ENCODE results near the gene PGAM2.

The PGAM2 gene

GRCh38 chr7:44063894-44064651, 1.3 kb downstream of the PGAM2 start:
- no peak for DNase-seq

- DNase-seq, result no peak
These were observed 1.8 kb downstream of the PGAM2 start for GRCh38 chr7:44063547-44063893.

GRCh38 chr7:44062903-44063295, 2.5 kb downstream of the PGAM2 start:
- no peak for DNase-seq

- DNase-seq, result no peak
These were observed 3.0 kb downstream of the PGAM2 start for GRCh38 chr7:44062180-44062902.

GRCh38 chr7:44061645-44062179, 3.7 kb downstream of the PGAM2 start:
- DNase-seq, result no peak

DNA sequence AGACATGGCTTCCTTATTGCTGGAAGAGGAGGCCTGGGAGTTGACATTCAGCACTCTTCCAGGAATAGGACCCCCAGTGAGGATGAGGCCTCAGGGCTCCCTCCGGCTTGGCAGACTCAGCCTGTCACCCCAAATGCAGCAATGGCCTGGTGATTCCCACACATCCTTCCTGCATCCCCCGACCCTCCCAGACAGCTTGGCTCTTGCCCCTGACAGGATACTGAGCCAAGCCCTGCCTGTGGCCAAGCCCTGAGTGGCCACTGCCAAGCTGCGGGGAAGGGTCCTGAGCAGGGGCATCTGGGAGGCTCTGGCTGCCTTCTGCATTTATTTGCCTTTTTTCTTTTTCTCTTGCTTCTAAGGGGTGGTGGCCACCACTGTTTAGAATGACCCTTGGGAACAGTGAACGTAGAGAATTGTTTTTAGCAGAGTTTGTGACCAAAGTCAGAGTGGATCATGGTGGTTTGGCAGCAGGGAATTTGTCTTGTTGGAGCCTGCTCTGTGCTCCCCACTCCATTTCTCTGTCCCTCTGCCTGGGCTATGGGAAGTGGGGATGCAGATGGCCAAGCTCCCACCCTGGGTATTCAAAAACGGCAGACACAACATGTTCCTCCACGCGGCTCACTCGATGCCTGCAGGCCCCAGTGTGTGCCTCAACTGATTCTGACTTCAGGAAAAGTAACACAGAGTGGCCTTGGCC, 4.3 kb downstream of the PGAM2 start:
- DNase-seq, result no peak

DNA sequence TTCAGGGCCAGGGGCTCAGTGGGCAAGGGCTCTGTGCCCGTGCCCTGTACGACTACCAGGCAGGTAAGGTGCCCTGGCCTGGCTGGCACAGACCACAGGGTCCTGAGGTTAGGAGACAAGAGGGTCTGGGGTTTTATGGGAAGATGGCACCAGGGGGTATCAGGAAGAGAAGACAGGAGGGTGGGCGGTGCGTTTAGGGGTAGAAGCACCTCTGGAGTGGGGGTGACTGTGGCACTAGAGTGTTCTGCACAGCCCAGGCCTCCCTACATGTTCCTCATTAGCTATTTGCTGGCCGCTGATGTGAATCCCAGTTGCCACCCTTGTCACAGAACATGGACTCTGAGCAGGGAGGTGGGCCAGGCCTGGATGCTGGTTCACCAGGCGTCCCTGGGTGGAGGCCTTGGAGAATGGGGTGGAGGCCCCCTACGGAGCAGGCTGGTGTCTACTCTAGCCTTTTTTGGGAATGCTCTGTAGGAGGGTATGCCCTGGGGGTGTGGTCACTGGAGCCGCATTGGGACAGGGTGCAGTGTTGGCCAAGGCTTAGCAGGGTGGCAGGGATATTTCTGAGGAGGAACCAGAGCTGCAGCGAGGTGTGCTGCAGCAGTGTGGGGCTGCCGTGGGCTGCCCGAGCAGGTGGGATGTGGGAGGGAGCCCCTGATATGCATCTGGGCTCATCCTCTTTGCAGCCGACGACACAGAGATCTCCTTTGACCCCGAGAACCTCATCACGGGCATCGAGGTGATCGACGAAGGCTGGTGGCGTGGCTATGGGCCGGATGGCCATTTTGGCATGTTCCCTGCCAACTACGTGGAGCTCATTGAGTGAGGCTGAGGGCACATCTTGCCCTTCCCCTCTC, 5.0 kb downstream of the PGAM2 start:
- DNase-seq, result no peak

GRCh38 chr7:44059219-44060090, 5.9 kb downstream of the PGAM2 start:
- DNase-seq, result no peak

DNA sequence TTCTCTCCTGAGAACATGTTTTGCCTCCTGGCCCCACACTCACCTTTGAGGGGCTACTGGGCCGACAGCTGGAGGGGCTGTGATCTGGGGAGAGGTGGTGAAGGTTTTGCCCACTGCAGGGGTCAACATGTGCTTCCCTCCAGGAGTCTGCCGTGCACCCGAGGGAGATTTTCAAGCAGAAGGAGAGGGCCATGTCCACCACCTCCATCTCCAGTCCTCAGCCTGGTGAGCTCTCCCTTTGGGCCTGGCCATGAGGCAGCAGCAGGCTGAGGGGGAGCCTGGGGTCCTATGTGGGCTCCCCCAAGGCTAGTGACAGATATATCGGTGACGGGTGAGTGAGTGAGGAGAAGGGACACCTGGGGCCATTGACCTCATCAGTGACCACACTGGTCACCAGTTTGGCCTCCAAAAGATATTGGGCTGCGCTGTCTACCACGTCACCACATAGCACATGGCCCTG, 6.6 kb downstream of the PGAM2 start:
- DNase-seq, result no peak

DNA sequence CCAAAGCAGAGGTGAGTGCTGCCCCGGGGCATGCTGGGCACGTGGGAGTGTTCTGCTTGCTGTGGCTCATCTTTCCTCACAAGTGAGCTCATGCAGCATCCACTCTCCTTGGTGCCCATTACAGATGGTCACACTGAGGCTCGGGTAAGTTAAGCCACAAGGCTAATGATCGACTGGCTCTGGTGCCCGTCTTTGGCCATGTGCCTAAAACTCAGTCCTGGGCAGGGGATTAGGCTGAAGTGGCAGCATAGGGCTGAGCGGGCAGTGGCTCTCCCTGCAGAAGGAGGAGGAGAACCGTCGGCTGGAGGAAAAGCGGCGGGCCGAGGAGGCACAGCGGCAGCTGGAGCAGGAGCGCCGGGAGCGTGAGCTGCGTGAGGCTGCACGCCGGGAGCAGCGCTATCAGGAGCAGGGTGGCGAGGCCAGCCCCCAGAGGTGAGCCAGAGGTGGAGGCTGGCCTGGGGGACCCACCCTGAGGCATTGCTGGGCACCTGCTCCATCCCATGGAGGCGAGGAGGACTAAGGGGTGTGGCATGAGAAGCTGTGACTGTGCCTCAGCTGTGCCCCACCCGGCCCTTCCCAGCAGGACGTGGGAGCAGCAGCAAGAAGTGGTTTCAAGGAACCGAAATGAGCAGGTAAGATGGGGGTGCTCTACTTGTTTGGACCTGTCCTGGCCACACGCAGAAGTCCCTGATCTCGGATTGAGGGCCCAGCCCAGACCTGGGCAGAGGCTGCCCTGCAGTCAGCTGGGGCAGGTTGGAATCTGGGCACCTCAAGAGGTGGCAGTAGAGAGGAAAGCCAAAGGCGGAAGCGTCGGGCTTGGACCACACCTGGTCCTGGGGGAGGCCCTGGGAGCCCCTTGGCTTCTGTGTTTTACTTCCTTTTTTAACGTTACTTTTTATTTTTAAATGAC, 7.3 kb downstream of the PGAM2 start:
- no peak for DNase-seq

- DNase-seq, result no peak
These were observed 8.1 kb downstream of the PGAM2 start for GRCh38 chr7:44057181-44057848.

DNA sequence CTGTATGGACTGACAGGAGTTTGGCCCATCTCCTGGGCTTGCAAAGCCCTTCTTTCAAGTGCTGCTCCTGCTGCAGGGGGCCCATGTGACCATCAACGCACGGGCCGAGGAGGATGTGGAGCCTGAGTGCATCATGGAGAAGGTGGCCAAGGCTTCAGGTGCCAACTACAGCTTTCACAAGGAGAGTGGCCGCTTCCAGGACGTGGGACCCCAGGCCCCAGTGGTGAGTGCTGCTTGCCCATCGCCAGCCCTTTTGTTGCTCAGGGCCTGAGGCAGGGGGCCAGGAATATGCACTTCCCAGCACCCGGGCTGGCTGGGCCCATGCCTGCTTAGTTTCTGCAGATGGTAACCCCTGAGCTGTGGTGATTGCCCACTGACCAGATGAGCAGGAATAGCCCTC, 8.7 kb downstream of the PGAM2 start:
- no peak for DNase-seq

GRCh38 chr7:44052771-44053365, 12.5 kb downstream of the PGAM2 start:
- no peak for DNase-seq

GRCh38 chr7:44051611-44052220, 13.7 kb downstream of the PGAM2 start:
- DNase-seq, result no peak

DNA sequence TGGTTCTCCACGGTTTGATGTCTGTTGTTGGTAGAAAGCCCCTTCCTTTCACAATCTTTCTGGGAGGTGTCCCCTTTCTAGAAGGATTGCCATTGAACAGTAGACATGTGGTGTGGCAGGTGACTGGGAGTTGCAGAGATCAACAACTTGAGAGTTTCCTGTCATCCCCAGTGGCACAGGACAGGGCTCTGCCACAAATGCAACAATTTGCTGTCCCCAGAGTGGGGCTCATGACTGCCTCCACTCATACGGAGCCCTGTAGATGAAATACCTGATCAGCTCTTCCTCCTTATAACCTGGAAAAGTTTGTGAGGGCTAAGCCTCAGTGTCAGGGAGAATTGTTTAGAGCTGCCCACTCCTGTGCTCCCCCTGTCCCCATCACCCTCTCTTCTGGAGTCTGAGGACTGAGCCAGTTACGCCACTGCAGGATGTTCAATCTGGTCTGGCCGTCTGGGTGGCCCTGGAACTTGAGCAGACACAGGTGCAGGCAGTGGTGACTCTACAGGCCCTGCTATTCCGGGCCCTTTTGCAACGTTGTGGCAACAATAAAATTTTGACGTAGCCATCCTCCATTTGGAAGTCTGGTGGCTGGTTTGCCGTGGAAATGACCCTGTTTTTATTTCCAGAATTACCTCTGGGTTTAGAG, 14.3 kb downstream of the PGAM2 start:
- DNase-seq, result no peak

GRCh38 chr7:44050121-44050914, 15.0 kb downstream of the PGAM2 start:
- no peak for DNase-seq

DNA sequence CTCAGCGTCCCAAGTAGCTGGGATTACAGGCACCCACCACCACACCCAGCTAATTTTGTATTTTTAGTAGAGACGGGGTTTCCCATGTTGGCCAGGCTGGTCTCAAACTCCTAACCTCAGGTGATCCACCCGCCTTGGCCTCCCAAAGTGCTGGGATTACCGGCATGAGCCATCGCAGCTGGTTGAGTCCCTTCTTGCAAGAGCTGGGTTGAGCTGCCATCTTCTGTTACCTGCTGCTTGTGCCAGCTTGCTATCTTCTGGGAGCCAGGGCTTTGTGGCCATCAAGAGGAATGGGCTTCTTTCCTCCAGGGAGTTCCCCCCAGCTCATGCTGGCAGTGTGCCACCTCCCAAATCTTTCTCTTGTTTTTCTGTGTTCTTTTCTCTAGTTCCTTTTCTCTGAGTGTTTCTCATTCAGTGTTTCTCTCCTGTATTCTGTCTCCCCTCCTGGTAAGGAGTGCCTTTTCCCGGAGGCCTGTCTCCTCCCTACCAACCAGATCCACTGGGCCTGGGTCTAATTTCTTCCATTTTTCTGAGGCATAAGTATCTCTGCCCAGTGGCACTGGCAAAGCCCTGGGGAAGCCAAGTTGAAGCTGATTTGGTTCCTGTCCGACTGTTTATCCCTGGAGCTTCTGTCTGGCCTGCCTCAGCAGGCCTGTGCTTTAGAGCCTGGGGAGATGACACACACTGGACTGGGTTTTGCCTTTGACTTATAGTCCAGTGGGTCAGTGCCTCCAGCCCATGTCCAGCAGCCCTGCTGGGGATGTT, 17.2 kb downstream of the PGAM2 start:
- DNase-seq, result no peak

All from activated effector memory CD4-positive, alpha-beta T cell treated with Interleukin-2 at 50 U/mL for 16 hours (primary cell).